GM23338 (cell line): ENCODE measurements around the gene FOXM1. TPM values are rescaled to one million over a fixed set of nuclear protein-coding genes. Genes with fewer than 3 reads are reported as not detected.

ENCODE experiments used
- ATAC-seq: fragments of 200-7000 bp; cut with Tn5 transposase; 3 replicates; pipeline ENCODE4 v1.9.1; 2020
- DNase-seq: peaks from one replicate; pipeline ENCODE4 v3.0.0-alpha.2; 2015; ENCODE audit warnings: low spot score
- H2AFZ ChIP-seq: fragments of 200-600 bp; sonication (generic); 2 replicates; pipeline ENCODE4 v1.8.0; 2016; ENCODE audit warnings: antibody characterized with exemption, mild to moderate bottlenecking, moderate library complexity
- H3F3A ChIP-seq: fragments of 200-600 bp; sonication (generic); replicated peaks from 2 replicates; pipeline ENCODE4 v1.8.0; 2017; ENCODE audit warnings: antibody characterized with exemption, mixed run types, low read depth
- H3K27ac ChIP-seq: fragments of 200-600 bp; sonication (generic); 2 replicates; pipeline ENCODE4 v1.6.1; 2016; ENCODE audit warnings: low read depth
- H3K27me3 ChIP-seq: fragments of 200-600 bp; sonication (generic); 2 replicates; pipeline ENCODE4 v1.8.0; 2016; ENCODE audit warnings: mild to moderate bottlenecking, mixed run types, moderate library complexity; ENCODE audit not compliant: insufficient read depth
- H3K36me3 ChIP-seq: fragments of 200-600 bp; sonication (generic); 2 replicates; pipeline ENCODE4 v1.8.0; 2016; ENCODE audit warnings: mild to moderate bottlenecking; ENCODE audit not compliant: insufficient read depth
- H3K4me1 ChIP-seq: fragments of 200-600 bp; sonication (generic); 2 replicates; pipeline ENCODE4 v1.8.0; 2016; ENCODE audit warnings: mild to moderate bottlenecking, moderate library complexity; ENCODE audit not compliant: insufficient read depth
- H3K4me2 ChIP-seq: fragments of 200-600 bp; sonication (generic); 2 replicates; pipeline ENCODE4 v1.7.1; 2017; ENCODE audit warnings: mixed run types
- H3K4me3 ChIP-seq: fragments of 200-600 bp; sonication (generic); 2 replicates; pipeline ENCODE4 v1.6.1; 2016; ENCODE audit warnings: mixed run types
- H3K79me2 ChIP-seq: fragments of 200-600 bp; sonication (generic); replicated peaks from 2 replicates; pipeline ENCODE4 v1.8.0; 2017; ENCODE audit warnings: mild to moderate bottlenecking; ENCODE audit not compliant: insufficient read depth
- H3K9me2 ChIP-seq: fragments of 200-600 bp; sonication (generic); 2 replicates; pipeline ENCODE4 v1.8.0; 2017; ENCODE audit not compliant: insufficient read depth
- H4K20me1 ChIP-seq: fragments of 200-600 bp; sonication (generic); replicated peaks from 2 replicates; pipeline ENCODE4 v1.8.0; 2017; ENCODE audit warnings: mild to moderate bottlenecking; ENCODE audit not compliant: insufficient read depth
- H3K27ac Mint-ChIP-seq: 2 replicates; pipeline ENCODE4 v1.8.0; 2020; ENCODE audit warnings: inconsistent platforms, mild to moderate bottlenecking, moderate library complexity, mixed read lengths
- H3K27me3 Mint-ChIP-seq: 3 replicates; pipeline ENCODE4 v1.8.0; 2022; ENCODE audit warnings: low read depth, mild to moderate bottlenecking, moderate library complexity, mixed read lengths, inconsistent platforms; ENCODE audit not compliant: insufficient read depth, poor library complexity
- H3K36me3 Mint-ChIP-seq: 3 replicates; pipeline ENCODE4 v1.8.0; 2021; ENCODE audit warnings: low read depth, mild to moderate bottlenecking, inconsistent platforms, moderate library complexity, mixed read lengths
- H3K4me1 Mint-ChIP-seq: 3 replicates; pipeline ENCODE4 v1.8.0; 2020; ENCODE audit warnings: mild to moderate bottlenecking, inconsistent platforms, mixed read lengths
- H3K4me3 Mint-ChIP-seq: 3 replicates; pipeline ENCODE4 v1.8.0; 2021; ENCODE audit warnings: moderate library complexity, mild to moderate bottlenecking, inconsistent platforms, mixed read lengths
- H3K9me3 Mint-ChIP-seq: 3 replicates; pipeline ENCODE4 v1.8.0; 2020; ENCODE audit warnings: moderate library complexity, mild to moderate bottlenecking, inconsistent platforms, mixed read lengths
- CREB1 ChIP-seq: fragments of 250-450 bp; sonication (Bioruptor Pico); IDR thresholded peaks from 2 replicates; pipeline ENCODE4 v1.5.0; 2020; ENCODE audit warnings: low read depth, mild to moderate bottlenecking, moderate library complexity
- EZH2 ChIP-seq: fragments of 200-600 bp; sonication (generic); IDR thresholded peaks from one replicate; pipeline ENCODE4 v1.8.0; 2017; ENCODE audit warnings: antibody characterized with exemption, mild to moderate bottlenecking, low read depth; ENCODE audit not compliant: unreplicated experiment
- EZH2phosphoT487 ChIP-seq: fragments of 200-600 bp; sonication (generic); IDR thresholded peaks from one replicate; pipeline ENCODE4 v1.8.1; 2018; ENCODE audit warnings: antibody characterized with exemption; ENCODE audit not compliant: unreplicated experiment
- JUNB ChIP-seq: IDR thresholded peaks from one replicate; pipeline ENCODE4 v1.6.1; 2016; ENCODE audit warnings: antibody characterized with exemption; ENCODE audit not compliant: unreplicated experiment
- NANOG ChIP-seq: IDR thresholded peaks from 2 replicates; pipeline ENCODE4 v1.6.1; 2016; ENCODE audit warnings: antibody characterized with exemption, borderline replicate concordance
- POLR2AphosphoS5 ChIP-seq: IDR thresholded peaks from 2 replicates; pipeline ENCODE4 v1.6.1; 2016; ENCODE audit warnings: antibody characterized with exemption, low read depth
- STAT1 ChIP-seq: IDR thresholded peaks from one replicate; pipeline ENCODE4 v1.6.1; 2016; ENCODE audit warnings: antibody characterized with exemption; ENCODE audit not compliant: unreplicated experiment
- ZNF114 ChIP-seq: fragments of 250-450 bp; sonication (Bioruptor Pico); IDR thresholded peaks from 2 replicates; pipeline ENCODE4 v1.5.0; 2020; ENCODE audit warnings: mild to moderate bottlenecking, moderate library complexity
- ZNF331 ChIP-seq: fragments of 250-450 bp; sonication (Bioruptor Pico); IDR thresholded peaks from 2 replicates; pipeline ENCODE4 v1.5.0; 2020; ENCODE audit warnings: low read depth, mild to moderate bottlenecking, moderate library complexity
- polyA plus RNA-seq: library from polyadenylated mRNA; unstranded; fragments of >200 nt; fragmentation: Nextera tagmentation; extraction: Ambion mirVana; gene quantifications from 2 replicates; pipeline ENCODE4 v1.2.1, GENCODE V29; 2016
- total RNA-seq: library from RNA; depleted of rRNA; stranded (reverse); fragments of >200 nt; shearing (Covaris generic); gene quantifications from 2 replicates; pipeline ENCODE4 v1.2.3, GENCODE V29; 2014
- TF ChIP-seq, protein P1 (sequence below): IDR thresholded peaks from one replicate; pipeline ENCODE4 v1.6.1; 2018; ENCODE audit warnings: antibody characterized with exemption; ENCODE audit not compliant: unreplicated experiment
- TF ChIP-seq, protein P2 (sequence below): fragments of 250-450 bp; sonication (Bioruptor Pico); IDR thresholded peaks from 2 replicates; pipeline ENCODE4 v1.5.0; 2020; ENCODE audit warnings: mild to moderate bottlenecking, moderate library complexity
- TF ChIP-seq, protein P3 (sequence below), 2 experiments: fragments of 200-600 bp in 1 of 2; sonication (generic) in 1 of 2; conservative IDR thresholded peaks; 2 replicates each; pipeline versions ENCODE4 v1.5.1 to v1.6.1; 2016 to 2017; ENCODE audit warnings: antibody characterized with exemption in 2 of 2, low read depth in 2 of 2, mild to moderate bottlenecking in 2 of 2, moderate library complexity in 1 of 2
- TF ChIP-seq, protein P4 (sequence below): IDR thresholded peaks from 2 replicates; pipeline ENCODE4 v1.6.1; 2016; ENCODE audit warnings: antibody characterized with exemption

The FOXM1 gene
- total and polyA plus RNA-seq, 2 experiments from 2014 or later: 31.0 to 98.1 TPM

DNA sequence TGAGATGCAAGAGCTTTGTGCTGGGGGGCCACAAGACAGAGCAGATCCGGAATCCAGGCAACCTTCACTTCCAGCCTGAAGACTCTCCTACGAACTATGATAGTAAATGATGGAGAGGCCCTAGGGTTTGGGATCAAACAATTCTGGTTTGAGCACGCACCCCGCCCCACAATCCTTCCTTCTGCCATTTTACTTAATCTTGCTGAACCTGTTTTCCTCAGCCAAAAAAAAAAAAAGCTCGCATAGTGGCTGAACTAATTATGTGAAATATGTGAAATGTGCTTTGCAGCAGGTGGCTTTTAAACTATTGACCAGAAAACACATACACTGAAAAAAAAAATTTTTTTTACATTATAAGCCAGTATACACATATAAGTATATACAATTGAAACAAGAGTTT is 65.2 kb downstream of the FOXM1 start:
- no peaks in the 10 kb centered on the region for H3K9me3 Mint-ChIP-seq
- peak overlapping the region; percentile 20 for H3K27ac Mint-ChIP-seq
- H2AFZ ChIP-seq: no peak overlapping the region
- ATAC-seq (no peak), DNase-seq (no peak)
- peak overlapping the region; percentile 51 for H3K4me2 ChIP-seq
- no peaks in the 10 kb centered on the region for H3K4me1 ChIP-seq
- peaks cover 6% of the 10 kb centered on the region for H3K27me3 Mint-ChIP-seq
- H3K36me3 ChIP-seq: 0 out of 2 replicates have a peak, but pooled peaks cover 6% of the 10 kb centered on the region
- no peak for TF ChIP-seq JUNB
- TF ChIP-seq, protein P1, sequence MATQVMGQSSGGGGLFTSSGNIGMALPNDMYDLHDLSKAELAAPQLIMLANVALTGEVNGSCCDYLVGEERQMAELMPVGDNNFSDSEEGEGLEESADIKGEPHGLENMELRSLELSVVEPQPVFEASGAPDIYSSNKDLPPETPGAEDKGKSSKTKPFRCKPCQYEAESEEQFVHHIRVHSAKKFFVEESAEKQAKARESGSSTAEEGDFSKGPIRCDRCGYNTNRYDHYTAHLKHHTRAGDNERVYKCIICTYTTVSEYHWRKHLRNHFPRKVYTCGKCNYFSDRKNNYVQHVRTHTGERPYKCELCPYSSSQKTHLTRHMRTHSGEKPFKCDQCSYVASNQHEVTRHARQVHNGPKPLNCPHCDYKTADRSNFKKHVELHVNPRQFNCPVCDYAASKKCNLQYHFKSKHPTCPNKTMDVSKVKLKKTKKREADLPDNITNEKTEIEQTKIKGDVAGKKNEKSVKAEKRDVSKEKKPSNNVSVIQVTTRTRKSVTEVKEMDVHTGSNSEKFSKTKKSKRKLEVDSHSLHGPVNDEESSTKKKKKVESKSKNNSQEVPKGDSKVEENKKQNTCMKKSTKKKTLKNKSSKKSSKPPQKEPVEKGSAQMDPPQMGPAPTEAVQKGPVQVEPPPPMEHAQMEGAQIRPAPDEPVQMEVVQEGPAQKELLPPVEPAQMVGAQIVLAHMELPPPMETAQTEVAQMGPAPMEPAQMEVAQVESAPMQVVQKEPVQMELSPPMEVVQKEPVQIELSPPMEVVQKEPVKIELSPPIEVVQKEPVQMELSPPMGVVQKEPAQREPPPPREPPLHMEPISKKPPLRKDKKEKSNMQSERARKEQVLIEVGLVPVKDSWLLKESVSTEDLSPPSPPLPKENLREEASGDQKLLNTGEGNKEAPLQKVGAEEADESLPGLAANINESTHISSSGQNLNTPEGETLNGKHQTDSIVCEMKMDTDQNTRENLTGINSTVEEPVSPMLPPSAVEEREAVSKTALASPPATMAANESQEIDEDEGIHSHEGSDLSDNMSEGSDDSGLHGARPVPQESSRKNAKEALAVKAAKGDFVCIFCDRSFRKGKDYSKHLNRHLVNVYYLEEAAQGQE: no peak
- no peak for TF ChIP-seq ZNF114 (CRISPR knock-in tag)
- no peak for TF ChIP-seq ZNF331 (CRISPR knock-in tag)
- no peak for TF ChIP-seq NANOG
- TF ChIP-seq CREB1 (CRISPR knock-in tag): no peak
- TF ChIP-seq POLR2AphosphoS5: no peak
- no peak for TF ChIP-seq EZH2phosphoT487
- TF ChIP-seq, protein P2, sequence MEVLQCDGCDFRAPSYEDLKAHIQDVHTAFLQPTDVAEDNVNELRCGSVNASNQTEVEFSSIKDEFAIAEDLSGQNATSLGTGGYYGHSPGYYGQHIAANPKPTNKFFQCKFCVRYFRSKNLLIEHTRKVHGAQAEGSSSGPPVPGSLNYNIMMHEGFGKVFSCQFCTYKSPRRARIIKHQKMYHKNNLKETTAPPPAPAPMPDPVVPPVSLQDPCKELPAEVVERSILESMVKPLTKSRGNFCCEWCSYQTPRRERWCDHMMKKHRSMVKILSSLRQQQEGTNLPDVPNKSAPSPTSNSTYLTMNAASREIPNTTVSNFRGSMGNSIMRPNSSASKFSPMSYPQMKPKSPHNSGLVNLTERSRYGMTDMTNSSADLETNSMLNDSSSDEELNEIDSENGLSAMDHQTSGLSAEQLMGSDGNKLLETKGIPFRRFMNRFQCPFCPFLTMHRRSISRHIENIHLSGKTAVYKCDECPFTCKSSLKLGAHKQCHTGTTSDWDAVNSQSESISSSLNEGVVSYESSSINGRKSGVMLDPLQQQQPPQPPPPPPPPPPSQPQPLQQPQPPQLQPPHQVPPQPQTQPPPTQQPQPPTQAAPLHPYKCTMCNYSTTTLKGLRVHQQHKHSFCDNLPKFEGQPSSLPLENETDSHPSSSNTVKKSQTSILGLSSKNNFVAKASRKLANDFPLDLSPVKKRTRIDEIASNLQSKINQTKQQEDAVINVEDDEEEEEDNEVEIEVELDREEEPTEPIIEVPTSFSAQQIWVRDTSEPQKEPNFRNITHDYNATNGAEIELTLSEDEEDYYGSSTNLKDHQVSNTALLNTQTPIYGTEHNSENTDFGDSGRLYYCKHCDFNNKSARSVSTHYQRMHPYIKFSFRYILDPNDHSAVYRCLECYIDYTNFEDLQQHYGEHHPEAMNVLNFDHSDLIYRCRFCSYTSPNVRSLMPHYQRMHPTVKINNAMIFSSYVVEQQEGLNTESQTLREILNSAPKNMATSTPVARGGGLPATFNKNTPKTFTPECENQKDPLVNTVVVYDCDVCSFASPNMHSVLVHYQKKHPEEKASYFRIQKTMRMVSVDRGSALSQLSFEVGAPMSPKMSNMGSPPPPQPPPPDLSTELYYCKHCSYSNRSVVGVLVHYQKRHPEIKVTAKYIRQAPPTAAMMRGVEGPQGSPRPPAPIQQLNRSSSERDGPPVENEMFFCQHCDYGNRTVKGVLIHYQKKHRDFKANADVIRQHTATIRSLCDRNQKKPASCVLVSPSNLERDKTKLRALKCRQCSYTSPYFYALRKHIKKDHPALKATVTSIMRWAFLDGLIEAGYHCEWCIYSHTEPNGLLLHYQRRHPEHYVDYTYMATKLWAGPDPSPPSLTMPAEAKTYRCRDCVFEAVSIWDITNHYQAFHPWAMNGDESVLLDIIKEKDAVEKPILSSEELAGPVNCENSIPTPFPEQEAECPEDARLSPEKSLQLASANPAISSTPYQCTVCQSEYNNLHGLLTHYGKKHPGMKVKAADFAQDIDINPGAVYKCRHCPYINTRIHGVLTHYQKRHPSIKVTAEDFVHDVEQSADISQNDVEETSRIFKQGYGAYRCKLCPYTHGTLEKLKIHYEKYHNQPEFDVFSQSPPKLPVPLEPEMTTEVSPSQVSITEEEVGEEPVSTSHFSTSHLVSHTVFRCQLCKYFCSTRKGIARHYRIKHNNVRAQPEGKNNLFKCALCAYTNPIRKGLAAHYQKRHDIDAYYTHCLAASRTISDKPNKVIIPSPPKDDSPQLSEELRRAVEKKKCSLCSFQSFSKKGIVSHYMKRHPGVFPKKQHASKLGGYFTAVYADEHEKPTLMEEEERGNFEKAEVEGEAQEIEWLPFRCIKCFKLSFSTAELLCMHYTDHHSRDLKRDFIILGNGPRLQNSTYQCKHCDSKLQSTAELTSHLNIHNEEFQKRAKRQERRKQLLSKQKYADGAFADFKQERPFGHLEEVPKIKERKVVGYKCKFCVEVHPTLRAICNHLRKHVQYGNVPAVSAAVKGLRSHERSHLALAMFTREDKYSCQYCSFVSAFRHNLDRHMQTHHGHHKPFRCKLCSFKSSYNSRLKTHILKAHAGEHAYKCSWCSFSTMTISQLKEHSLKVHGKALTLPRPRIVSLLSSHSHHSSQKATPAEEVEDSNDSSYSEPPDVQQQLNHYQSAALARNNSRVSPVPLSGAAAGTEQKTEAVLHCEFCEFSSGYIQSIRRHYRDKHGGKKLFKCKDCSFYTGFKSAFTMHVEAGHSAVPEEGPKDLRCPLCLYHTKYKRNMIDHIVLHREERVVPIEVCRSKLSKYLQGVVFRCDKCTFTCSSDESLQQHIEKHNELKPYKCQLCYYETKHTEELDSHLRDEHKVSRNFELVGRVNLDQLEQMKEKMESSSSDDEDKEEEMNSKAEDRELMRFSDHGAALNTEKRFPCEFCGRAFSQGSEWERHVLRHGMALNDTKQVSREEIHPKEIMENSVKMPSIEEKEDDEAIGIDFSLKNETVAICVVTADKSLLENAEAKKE (CRISPR knock-in tag): no peak
- TF ChIP-seq, protein P3, sequence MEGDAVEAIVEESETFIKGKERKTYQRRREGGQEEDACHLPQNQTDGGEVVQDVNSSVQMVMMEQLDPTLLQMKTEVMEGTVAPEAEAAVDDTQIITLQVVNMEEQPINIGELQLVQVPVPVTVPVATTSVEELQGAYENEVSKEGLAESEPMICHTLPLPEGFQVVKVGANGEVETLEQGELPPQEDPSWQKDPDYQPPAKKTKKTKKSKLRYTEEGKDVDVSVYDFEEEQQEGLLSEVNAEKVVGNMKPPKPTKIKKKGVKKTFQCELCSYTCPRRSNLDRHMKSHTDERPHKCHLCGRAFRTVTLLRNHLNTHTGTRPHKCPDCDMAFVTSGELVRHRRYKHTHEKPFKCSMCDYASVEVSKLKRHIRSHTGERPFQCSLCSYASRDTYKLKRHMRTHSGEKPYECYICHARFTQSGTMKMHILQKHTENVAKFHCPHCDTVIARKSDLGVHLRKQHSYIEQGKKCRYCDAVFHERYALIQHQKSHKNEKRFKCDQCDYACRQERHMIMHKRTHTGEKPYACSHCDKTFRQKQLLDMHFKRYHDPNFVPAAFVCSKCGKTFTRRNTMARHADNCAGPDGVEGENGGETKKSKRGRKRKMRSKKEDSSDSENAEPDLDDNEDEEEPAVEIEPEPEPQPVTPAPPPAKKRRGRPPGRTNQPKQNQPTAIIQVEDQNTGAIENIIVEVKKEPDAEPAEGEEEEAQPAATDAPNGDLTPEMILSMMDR (conservative IDR thresholded peaks at IDR 0.05; ENCODE audit: low read depth in 2 of 2): no peak
- TF ChIP-seq, protein P4, sequence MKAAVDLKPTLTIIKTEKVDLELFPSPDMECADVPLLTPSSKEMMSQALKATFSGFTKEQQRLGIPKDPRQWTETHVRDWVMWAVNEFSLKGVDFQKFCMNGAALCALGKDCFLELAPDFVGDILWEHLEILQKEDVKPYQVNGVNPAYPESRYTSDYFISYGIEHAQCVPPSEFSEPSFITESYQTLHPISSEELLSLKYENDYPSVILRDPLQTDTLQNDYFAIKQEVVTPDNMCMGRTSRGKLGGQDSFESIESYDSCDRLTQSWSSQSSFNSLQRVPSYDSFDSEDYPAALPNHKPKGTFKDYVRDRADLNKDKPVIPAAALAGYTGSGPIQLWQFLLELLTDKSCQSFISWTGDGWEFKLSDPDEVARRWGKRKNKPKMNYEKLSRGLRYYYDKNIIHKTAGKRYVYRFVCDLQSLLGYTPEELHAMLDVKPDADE: no peak
- TF ChIP-seq STAT1: no peak
- TF ChIP-seq EZH2: no peak
- no peaks in the 10 kb centered on the region for H4K20me1 ChIP-seq
- H3K27me3 ChIP-seq: no peaks in the 10 kb centered on the region
- peak overlapping the region; percentile 10 for H3K27ac ChIP-seq
- H3F3A ChIP-seq: no peaks in the 10 kb centered on the region; the same call in 1 of the 2 replicates
- H3K4me1 Mint-ChIP-seq: peaks cover 12% of the 10 kb centered on the region
- H3K4me3 ChIP-seq: peak overlapping the region; percentile 3; the same call in 1 of the 2 replicates
- H3K9me2 ChIP-seq: no peaks in the 10 kb centered on the region
- peaks cover 31% of the 10 kb centered on the region for H3K79me2 ChIP-seq
- peaks cover 10% of the 10 kb centered on the region for H3K36me3 Mint-ChIP-seq
- peak overlapping the region; percentile 22 for H3K4me3 Mint-ChIP-seq
